K562 (cell line): ENCODE results near the gene MAGIX. TPM values are rescaled to one million over a fixed set of nuclear protein-coding genes. Genes with fewer than 3 reads are reported as not detected.
A peak's percentile ranks its signal among the peaks of the same experiment; 100 is the strongest.

Source experiments
- AFF1 ChIP-seq, 2 experiments: fragments of 450-650 bp; IDR thresholded peaks; 2 replicates each; pipeline ENCODE4 v1.6.1; 2018; ENCODE audit warnings: mild to moderate bottlenecking in 2 of 2, low read depth in 1 of 2; ENCODE audit not compliant: partially characterized antibody in 2 of 2
- CBFA2T2 ChIP-seq: fragments of 450-650 bp; conservative IDR thresholded peaks from 2 replicates; pipeline ENCODE4 v1.6.1; 2017; ENCODE audit warnings: mild to moderate bottlenecking
- E2F1 ChIP-seq: sonication (generic); formaldehyde crosslinking; IDR thresholded peaks from 2 replicates; pipeline ENCODE4 v1.8.1; 2023; ENCODE audit warnings: mild to moderate bottlenecking, missing genetic modification reagents, moderate library complexity
- EP400 ChIP-seq: fragments of 450-650 bp; IDR thresholded peaks from 2 replicates; pipeline ENCODE4 v1.6.1; 2017; ENCODE audit warnings: antibody characterized with exemption, mild to moderate bottlenecking, moderate library complexity
- FIP1L1 ChIP-seq: fragments of 200-400 bp; formaldehyde crosslinking; IDR thresholded peaks from 2 replicates; pipeline ENCODE4 v1.6.1; 2018; ENCODE audit warnings: mild to moderate bottlenecking, low read depth, low read length; ENCODE audit not compliant: poor library complexity, severe bottlenecking
- HCFC1 ChIP-seq: IDR thresholded peaks from 2 replicates; pipeline ENCODE4 v1.6.1; 2012; ENCODE audit warnings: low read depth, low read length, improper control_type of control experiment
- HMG20A ChIP-seq: fragments of 450-650 bp; formaldehyde crosslinking; conservative IDR thresholded peaks from 2 replicates; pipeline ENCODE4 v1.4.0; 2020; ENCODE audit warnings: mild to moderate bottlenecking, mixed read lengths
- HNRNPK ChIP-seq: fragments of 200-400 bp; formaldehyde crosslinking; IDR thresholded peaks from one replicate; pipeline ENCODE4 v1.6.1; 2018; ENCODE audit warnings: mild to moderate bottlenecking, low read depth, low read length; ENCODE audit not compliant: poor library complexity, severe bottlenecking
- JUN ChIP-seq, 2 experiments: sonication (generic) in 1 of 2; formaldehyde crosslinking in 1 of 2; IDR thresholded peaks; 2 replicates each; pipeline versions ENCODE4 v1.6.1 to v1.8.0; 2012 to 2022; ENCODE audit warnings: borderline replicate concordance in 2 of 2, mild to moderate bottlenecking in 2 of 2, improper control_type of control experiment in 1 of 2, low read depth in 1 of 2, low read length in 1 of 2, missing genetic modification reagents in 1 of 2
- JUNB ChIP-seq: fragments of 450-650 bp; formaldehyde crosslinking; conservative IDR thresholded peaks from 2 replicates; pipeline ENCODE4 v1.4.0; 2020; ENCODE audit warnings: mild to moderate bottlenecking
- MBD2 ChIP-seq: sonication (generic); IDR thresholded peaks from 2 replicates; pipeline ENCODE4 v1.6.1; 2016; ENCODE audit warnings: low read depth, borderline replicate concordance
- MYNN ChIP-seq, 2 experiments: sonication (generic); formaldehyde crosslinking in 1 of 2; IDR thresholded peaks; 2 replicates each; pipeline versions ENCODE4 v1.5.0 to v1.6.1; 2016 to 2020; ENCODE audit warnings: antibody characterized with exemption in 1 of 2, missing genetic modification reagents in 1 of 2
- PHF20 ChIP-seq: fragments of 450-650 bp; IDR thresholded peaks from 2 replicates; pipeline ENCODE4 v1.6.1; 2018; ENCODE audit not compliant: partially characterized antibody
- TRIM28 ChIP-seq: fragments of 450-650 bp; IDR thresholded peaks from 2 replicates; pipeline ENCODE4 v1.6.1; 2017
- ZNF639 ChIP-seq, 2 experiments: fragments of 200-800 bp in 1 of 2; sonication (Bioruptor generic) in 1 of 2; sonication (generic) in 1 of 2; formaldehyde crosslinking in 1 of 2; IDR thresholded peaks in 1 of 2; conservative IDR thresholded peaks in 1 of 2; 2 replicates each; pipeline versions ENCODE4 v1.5.0 to v1.6.1; 2016 to 2020; ENCODE audit warnings: missing compliant biosample characterization in 1 of 2, missing genetic modification characterization in 1 of 2, missing genetic modification reagents in 1 of 2
- polyA plus RNA-seq, 8 experiments: library from polyadenylated mRNA; depleted of rRNA in 4 of 8; stranded (reverse) in 5 of 8; unstranded in 3 of 8; fragments of >200 nt; fragmentation: Nextera tagmentation in 2 of 8; fragmentation: Illumina TruSeq in 1 of 8; extraction: Ambion mirVana in 2 of 8; extraction: Trizol in 1 of 8; gene quantifications; 2 replicates each; pipeline versions ENCODE4 v1.2.1 to v1.2.3, GENCODE V29; 2011 to 2014; ENCODE audit warnings: inconsistent platforms in 1 of 8, missing spikeins in 1 of 8
- total RNA-seq, 7 experiments: library from RNA; depleted of rRNA in 6 of 7; stranded (reverse); fragments of >200 nt in 6 of 7; fragmentation: Illumina TruSeq in 2 of 7; extraction: Trizol in 2 of 7; gene quantifications; 2 replicates each; pipeline versions ENCODE4 v1.2.1 to v1.2.3, GENCODE V29; 2011 to 2021; ENCODE audit warnings: low replicate concordance in 1 of 7

MAGIX gene
- total and polyA plus RNA-seq, 9 of the 15 experiments (the other 6 are each of a cell fraction or from before 2014, with no cell fraction given), result 0.08 to 3.5 (median 0.47) TPM

- TF ChIP-seq ZNF639 (CRISPR knock-in tag; conservative IDR thresholded peaks at IDR 0.05 in 1 of 2, IDR thresholded peaks at IDR 0.05 in 1 of 2), result no peak
- TF ChIP-seq JUNB (CRISPR knock-in tag), result no peak
- no peak for TF ChIP-seq EP400
- no peak for TF ChIP-seq HNRNPK
- no peak for TF ChIP-seq HMG20A (CRISPR knock-in tag)
- TF ChIP-seq MYNN (IDR thresholded peaks at IDR 0.05), result peak; percentile 52
- no peak for TF ChIP-seq MYNN (CRISPR knock-in tag; IDR thresholded peaks at IDR 0.05)
- no peak for TF ChIP-seq PHF20
- peak in 1 of 2 experiments; percentile 43 for TF ChIP-seq AFF1 (IDR thresholded peaks at IDR 0.05; ENCODE audit: low read depth in 1 of 2, partially characterized antibody in 2 of 2)
- 0 out of 2 replicates have a peak, but pooled peaks have one; percentile 24 for TF ChIP-seq JUN (IDR thresholded peaks at IDR 0.05; ENCODE audit: borderline replicate concordance, low read depth, low read length)
- TF ChIP-seq JUN (CRISPR knock-in tag; IDR thresholded peaks at IDR 0.05; ENCODE audit: borderline replicate concordance), result no peak
- TF ChIP-seq E2F1, result no peak
- no peak for TF ChIP-seq HCFC1
- no peak for TF ChIP-seq FIP1L1
- peak; percentile 95 for TF ChIP-seq TRIM28
- no peak for TF ChIP-seq MBD2
- TF ChIP-seq CBFA2T2, result peak; percentile 27; the same call in 1 of the 2 replicates
These were observed 22.8 kb upstream of the MAGIX start (continued) for GRCh38 chrX:49139713-49140112.
